EL (cell line): ENCODE measurements around the gene DCP1A.
"Not testable (repeated sequence)": the region's sequence is repeated elsewhere in the genome, so short reads cannot be mapped to it uniquely, and the experiment has no call there.

ENCODE experiments used
- DNase-seq: peaks from one replicate; pipeline ENCODE4 v3.0.0-alpha.2; 2016

DCP1A gene

GRCh38 chr3:53261712-53262111 lies 85.6 kb downstream of the DCP1A start:
- no peak for DNase-seq

GRCh38 chr3:53260286-53260785 lies 87.0 kb downstream of the DCP1A start:
- no peak for DNase-seq

- no peak for DNase-seq
Measured at GRCh38 chr3:53259427-53260259, 87.7 kb downstream of the DCP1A start.

- DNase-seq = no peak
Measured at GRCh38 chr3:53258600-53259426, 88.5 kb downstream of the DCP1A start.

GRCh38 chr3:53257465-53257864 lies 89.9 kb downstream of the DCP1A start:
- no peak for DNase-seq

GRCh38 chr3:53256704-53257055 lies 90.7 kb downstream of the DCP1A start:
- DNase-seq = no peak

- peak; percentile 85 for DNase-seq
Measured at GRCh38 chr3:53255775-53256703, 91.3 kb downstream of the DCP1A start, which contains the start of gene TKT. TSS of gene TKT (minus strand) at chr3:53256022. CDS start at chr3:53255942, 80 bp downstream.

- DNase-seq = no peak
Measured at GRCh38 chr3:53255423-53255774, 91.9 kb downstream of the DCP1A start.

GRCh38 chr3:53254509-53255422 lies 92.6 kb downstream of the DCP1A start:
- peak; percentile 67 for DNase-seq

GRCh38 chr3:53253707-53254508 lies 93.4 kb downstream of the DCP1A start:
- DNase-seq = no peak

- not testable (repeated sequence) for DNase-seq
Measured at GRCh38 chr3:53252947-53253322, 94.4 kb downstream of the DCP1A start.

- DNase-seq = no peak
Measured at GRCh38 chr3:53252096-53252946, 95.0 kb downstream of the DCP1A start.

GRCh38 chr3:53250881-53251605 lies 96.3 kb downstream of the DCP1A start:
- DNase-seq = no peak

- no peak for DNase-seq
Measured at GRCh38 chr3:53250453-53250852, 96.9 kb downstream of the DCP1A start.

- no peak for DNase-seq
Measured at GRCh38 chr3:53248161-53248560, 99.2 kb downstream of the DCP1A start.

- no peak for DNase-seq
Measured at GRCh38 chr3:53247619-53248018, 99.7 kb downstream of the DCP1A start.

GRCh38 chr3:53244271-53244670 lies 103.1 kb downstream of the DCP1A start:
- no peak for DNase-seq

GRCh38 chr3:53243785-53244184 lies 103.6 kb downstream of the DCP1A start:
- DNase-seq = no peak

GRCh38 chr3:53243165-53243564 lies 104.2 kb downstream of the DCP1A start:
- peak; percentile 81 for DNase-seq
